OCI-LY1 (cell line): ENCODE data around the gene DHRS7B.
"Not testable (repeated sequence)": the region's sequence is repeated elsewhere in the genome, so short reads cannot be mapped to it uniquely, and the experiment has no call there.

Experiments used
- H2AFZ ChIP-seq: fragments of 200-600 bp; sonication (generic), shearing (Covaris generic); 2 replicates; pipeline ENCODE4 v1.6.0; 2014; ENCODE audit warnings: antibody characterized with exemption, mild to moderate bottlenecking, low read length
- H3F3A ChIP-seq: fragments of 200-600 bp; sonication (generic), shearing (Covaris generic); 2 replicates; pipeline ENCODE4 v1.6.0; 2014; ENCODE audit warnings: mild to moderate bottlenecking, antibody characterized with exemption, low read length, moderate library complexity; ENCODE audit not compliant: insufficient read depth
- H3K27ac ChIP-seq: fragments of 200-600 bp; sonication (generic); 2 replicates; pipeline ENCODE4 v1.5.1; 2014; ENCODE audit warnings: low read length, mixed run types, mild to moderate bottlenecking, low read depth; ENCODE audit not compliant: poor library complexity, severe bottlenecking
- H3K27me3 ChIP-seq: fragments of 200-600 bp; sonication (generic); 2 replicates; pipeline ENCODE4 v1.6.0; 2014; ENCODE audit warnings: antibody characterized with exemption, mild to moderate bottlenecking, low read length, moderate library complexity; ENCODE audit not compliant: insufficient read depth
- H3K36me3 ChIP-seq: fragments of 200-600 bp; sonication (generic); 2 replicates; pipeline ENCODE4 v1.6.1; 2014; ENCODE audit warnings: mild to moderate bottlenecking, antibody characterized with exemption, low read length, moderate library complexity, mixed read lengths; ENCODE audit not compliant: insufficient read depth
- H3K4me1 ChIP-seq: fragments of 200-600 bp; sonication (generic); 2 replicates; pipeline ENCODE4 v1.5.1; 2014; ENCODE audit warnings: mild to moderate bottlenecking, low read length, moderate library complexity; ENCODE audit not compliant: insufficient read depth, severe bottlenecking
- H3K4me2 ChIP-seq: fragments of 200-600 bp; sonication (generic), shearing (Covaris generic); 2 replicates; pipeline ENCODE4 v1.6.1; 2014; ENCODE audit warnings: low read length
- H3K4me3 ChIP-seq: fragments of 200-600 bp; sonication (generic); 2 replicates; pipeline ENCODE4 v1.5.1; 2014; ENCODE audit warnings: low read length, low read depth, mild to moderate bottlenecking, mixed read lengths; ENCODE audit not compliant: poor library complexity, severe bottlenecking
- H3K79me2 ChIP-seq: fragments of 200-600 bp; shearing (Covaris generic); 2 replicates; pipeline ENCODE4 v1.6.1; 2016; ENCODE audit warnings: mixed run types, low read length, mixed read lengths; ENCODE audit not compliant: insufficient read depth
- H3K9ac ChIP-seq: fragments of 200-600 bp; sonication (generic), shearing (Covaris generic); 2 replicates; pipeline ENCODE4 v1.6.1; 2014; ENCODE audit warnings: mild to moderate bottlenecking, low read length, mixed read lengths
- H3K9me2 ChIP-seq: fragments of 200-600 bp; sonication (generic), shearing (Covaris generic); 2 replicates; pipeline ENCODE4 v1.6.1; 2014; ENCODE audit warnings: low read depth, mild to moderate bottlenecking, low read length, mixed read lengths
- H3K9me3 ChIP-seq: fragments of 200-600 bp; shearing (Covaris generic); 2 replicates; pipeline ENCODE4 v1.6.1; 2014; ENCODE audit warnings: low read length, mixed read lengths
- H4K20me1 ChIP-seq: fragments of 200-600 bp; sonication (generic), shearing (Covaris generic); 2 replicates; pipeline ENCODE4 v1.6.0; 2016; ENCODE audit warnings: mild to moderate bottlenecking, low read length; ENCODE audit not compliant: insufficient read depth
- EZH2 ChIP-seq: fragments of 200-600 bp; sonication (generic), shearing (Covaris generic); IDR thresholded peaks from 2 replicates; pipeline ENCODE4 v1.8.0; 2017; ENCODE audit warnings: borderline replicate concordance, mixed run types, mild to moderate bottlenecking, antibody characterized with exemption, low read length, moderate library complexity, mixed read lengths
- TF ChIP-seq, protein P1 (sequence below): fragments of 200-600 bp; sonication (generic), shearing (Covaris generic); IDR thresholded peaks from 2 replicates; pipeline ENCODE4 v1.5.1; 2017; ENCODE audit warnings: mild to moderate bottlenecking, antibody characterized with exemption, low read length, moderate library complexity, mixed read lengths

DHRS7B gene

DNA sequence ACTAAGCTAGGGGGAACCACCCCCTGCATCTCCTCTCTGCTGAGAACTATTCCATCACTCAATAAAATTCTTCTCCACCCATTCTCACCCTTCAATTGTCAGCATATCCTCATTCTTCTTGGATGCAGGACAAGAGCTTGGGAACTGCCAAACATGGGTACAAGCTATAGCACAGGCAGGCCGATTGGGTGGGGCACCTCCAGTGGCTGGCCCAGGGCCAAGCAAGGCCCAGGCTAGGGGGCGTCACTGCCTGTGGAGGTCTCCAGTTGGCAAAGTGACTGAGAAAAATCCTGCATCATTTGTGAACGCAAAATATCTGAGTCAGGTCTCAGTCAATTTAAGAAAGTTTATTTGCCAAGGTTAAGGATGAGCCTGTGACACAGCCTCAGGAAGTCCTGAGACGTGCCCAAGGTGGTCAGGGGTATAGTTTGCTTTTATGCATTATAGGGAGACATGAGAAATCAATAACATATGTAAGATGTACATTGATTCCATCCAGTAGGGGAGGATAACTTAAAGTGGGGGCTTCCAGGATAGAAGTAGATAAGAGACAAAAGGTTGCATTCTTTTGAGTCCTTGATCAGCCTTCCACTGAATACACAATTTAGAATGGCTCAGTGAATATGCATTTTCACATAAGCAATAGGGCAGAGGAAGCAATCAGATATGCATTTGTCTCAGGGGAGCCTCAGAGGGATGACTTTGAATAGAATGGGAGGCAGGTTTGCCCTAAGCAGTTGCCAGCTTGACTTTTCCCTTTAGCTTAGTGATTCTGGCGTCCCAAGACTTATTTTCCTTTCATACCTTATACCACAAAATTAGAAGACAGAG, 21.5 kb upstream of the DHRS7B start:
- H3K4me1 ChIP-seq, result peaks cover 11% of the 10 kb centered on the region
- no peak overlapping the region for H3K4me3 ChIP-seq
- H3K27me3 ChIP-seq, result no peaks in the 10 kb centered on the region
- no peaks in the 10 kb centered on the region for H3K9me3 ChIP-seq
- H3K9me2 ChIP-seq, result no peaks in the 10 kb centered on the region
- H3K9ac ChIP-seq, result no peak overlapping the region
- H3K4me2 ChIP-seq, result no peak overlapping the region
- no peaks in the 10 kb centered on the region for H3K36me3 ChIP-seq
- no peak overlapping the region for H3K27ac ChIP-seq
- no peaks in the 10 kb centered on the region for H3F3A ChIP-seq
- H3K79me2 ChIP-seq, result no peaks in the 10 kb centered on the region
- TF ChIP-seq, protein P1, sequence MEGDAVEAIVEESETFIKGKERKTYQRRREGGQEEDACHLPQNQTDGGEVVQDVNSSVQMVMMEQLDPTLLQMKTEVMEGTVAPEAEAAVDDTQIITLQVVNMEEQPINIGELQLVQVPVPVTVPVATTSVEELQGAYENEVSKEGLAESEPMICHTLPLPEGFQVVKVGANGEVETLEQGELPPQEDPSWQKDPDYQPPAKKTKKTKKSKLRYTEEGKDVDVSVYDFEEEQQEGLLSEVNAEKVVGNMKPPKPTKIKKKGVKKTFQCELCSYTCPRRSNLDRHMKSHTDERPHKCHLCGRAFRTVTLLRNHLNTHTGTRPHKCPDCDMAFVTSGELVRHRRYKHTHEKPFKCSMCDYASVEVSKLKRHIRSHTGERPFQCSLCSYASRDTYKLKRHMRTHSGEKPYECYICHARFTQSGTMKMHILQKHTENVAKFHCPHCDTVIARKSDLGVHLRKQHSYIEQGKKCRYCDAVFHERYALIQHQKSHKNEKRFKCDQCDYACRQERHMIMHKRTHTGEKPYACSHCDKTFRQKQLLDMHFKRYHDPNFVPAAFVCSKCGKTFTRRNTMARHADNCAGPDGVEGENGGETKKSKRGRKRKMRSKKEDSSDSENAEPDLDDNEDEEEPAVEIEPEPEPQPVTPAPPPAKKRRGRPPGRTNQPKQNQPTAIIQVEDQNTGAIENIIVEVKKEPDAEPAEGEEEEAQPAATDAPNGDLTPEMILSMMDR, result no peak
- no peak for TF ChIP-seq EZH2
- no peaks in the 10 kb centered on the region for H4K20me1 ChIP-seq
- H2AFZ ChIP-seq, result no peak overlapping the region

DNA sequence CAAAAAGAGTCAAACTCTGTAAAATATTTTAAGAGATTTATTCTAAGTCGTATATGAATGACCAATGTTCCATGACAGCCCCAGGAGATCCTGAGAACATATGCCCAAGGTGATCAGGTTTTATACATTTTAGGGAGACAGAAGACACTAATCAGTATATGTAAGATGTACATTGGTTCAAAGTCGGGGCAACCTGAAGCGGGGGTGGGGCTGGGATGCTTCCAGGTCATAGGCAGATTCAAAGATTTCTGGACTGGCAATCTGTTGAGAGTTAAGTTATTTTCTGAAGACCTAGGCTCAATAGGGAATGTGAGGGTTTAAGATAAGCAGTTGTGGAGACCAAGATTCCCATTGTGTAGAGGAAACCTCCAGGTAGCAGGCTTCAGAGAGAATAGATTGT, 20.4 kb upstream of the DHRS7B start:
- H3K36me3 ChIP-seq, result no peaks in the 10 kb centered on the region
- H4K20me1 ChIP-seq, result no peaks in the 10 kb centered on the region
- no peaks in the 10 kb centered on the region for H3K9me2 ChIP-seq
- H2AFZ ChIP-seq, result no peak overlapping the region
- peaks cover 11% of the 10 kb centered on the region for H3K4me1 ChIP-seq
- no peaks in the 10 kb centered on the region for H3F3A ChIP-seq
- TF ChIP-seq, protein P1, result no peak
- no peak for TF ChIP-seq EZH2
- H3K9me3 ChIP-seq, result no peaks in the 10 kb centered on the region
- no peaks in the 10 kb centered on the region for H3K27me3 ChIP-seq
- H3K27ac ChIP-seq, result no peak overlapping the region
- no peaks in the 10 kb centered on the region for H3K79me2 ChIP-seq
- H3K4me3 ChIP-seq, result no peak overlapping the region
- no peak overlapping the region for H3K4me2 ChIP-seq
- H3K9ac ChIP-seq, result no peak overlapping the region

DNA sequence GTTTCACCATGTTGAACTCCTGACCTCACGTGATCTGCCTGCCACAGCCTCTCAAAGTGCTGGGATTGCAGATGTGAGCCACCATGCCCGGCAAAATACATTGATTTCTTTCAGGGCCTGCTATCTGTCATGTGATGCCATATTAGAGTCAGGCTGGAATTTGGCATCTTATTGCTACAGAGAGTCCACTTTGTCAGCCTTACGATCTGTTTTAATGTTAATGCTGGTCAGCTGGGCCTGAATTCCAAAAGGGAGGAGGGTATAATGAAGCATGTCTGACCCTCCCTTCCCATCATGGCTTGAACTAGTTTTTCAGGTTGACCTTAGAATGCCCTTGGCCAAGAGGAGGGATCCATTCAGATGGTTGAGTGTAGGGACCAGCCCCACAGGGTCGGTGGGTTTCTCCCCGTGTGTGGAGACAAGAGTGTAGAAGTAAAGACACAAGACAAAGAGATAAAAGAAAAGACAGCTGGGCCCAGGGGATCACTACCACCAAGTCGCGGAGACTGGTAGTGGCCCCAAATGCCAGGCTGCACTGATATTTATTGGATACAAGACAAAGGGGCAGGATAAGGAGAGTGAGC, 19.6 kb upstream of the DHRS7B start:
- H3K27ac ChIP-seq, H3K9me2 ChIP-seq, H3K79me2 ChIP-seq, H3K4me3 ChIP-seq, H3F3A ChIP-seq, H3K36me3 ChIP-seq, H3K9me3 ChIP-seq, H3K27me3 ChIP-seq, H3K9ac ChIP-seq, H2AFZ ChIP-seq, H4K20me1 ChIP-seq, H3K4me2 ChIP-seq: not testable (repeated sequence)
- H3K4me1 ChIP-seq, result peaks cover 11% of the 10 kb centered on the region

DNA sequence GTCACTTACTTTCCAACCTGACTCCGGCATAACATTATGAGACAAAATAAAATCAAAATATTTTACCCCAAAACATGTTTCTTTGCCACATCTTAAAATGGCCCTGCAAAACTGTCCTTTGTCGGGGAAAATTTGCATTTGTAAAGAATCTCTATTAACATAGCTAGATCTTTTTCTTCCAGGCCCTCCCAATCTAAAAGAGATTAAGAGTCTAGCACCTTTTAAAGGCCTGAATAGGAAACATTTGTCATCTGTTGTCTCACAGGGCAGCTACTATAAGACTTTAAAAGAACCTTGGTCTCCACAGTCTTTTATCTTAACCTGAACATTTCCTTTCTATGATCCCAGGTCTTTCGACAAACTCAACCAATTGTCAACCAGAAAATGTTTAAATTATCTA, 18.1 kb upstream of the DHRS7B start:
- Histone ChIP-seq H3K79me2 (no peaks in the 10 kb centered on the region), H3K9me2 (no peaks in the 10 kb centered on the region), H3K4me1 (peaks cover 11% of the 10 kb centered on the region), H3K27me3 (no peaks in the 10 kb centered on the region), H3K4me2 (no peak overlapping the region), H3K36me3 (no peaks in the 10 kb centered on the region), H3K27ac (no peak overlapping the region), H3F3A (no peaks in the 10 kb centered on the region), H4K20me1 (no peaks in the 10 kb centered on the region), H3K4me3 (no peak overlapping the region), H3K9ac (no peak overlapping the region), H2AFZ (no peak overlapping the region), H3K9me3 (no peaks in the 10 kb centered on the region)
- TF ChIP-seq, protein P1, result no peak
- TF ChIP-seq EZH2, result no peak
